Panc1 (cell line): ENCODE measurements around the gene CIAO2B. TPM values are rescaled to one million over a fixed set of nuclear protein-coding genes. Genes with fewer than 3 reads are reported as not detected.

Experiments
- ATAC-seq: fragments of 200-7000 bp; cut with Tn5 transposase; 2 replicates; pipeline ENCODE4 v1.9.1; 2020; ENCODE audit warnings: mild to moderate bottlenecking, moderate library complexity
- BruUV-seq: library from RNA; stranded (reverse); fragments of 400-500 nt; replicated peaks from 2 replicates; lab custom pipeline; 2021; lab: Mats Ljungman, UMichigan
- CTCF ChIA-PET: fragments of 300-600 bp; sonication (Branson Sonifier 250); formaldehyde crosslinking; loops from one replicate; lab custom pipeline; 2022; ENCODE audit warnings: antibody characterized with exemption; lab: Charles Lee
- POLR2A ChIA-PET: fragments of 300-600 bp; sonication (Branson Sonifier 250); formaldehyde crosslinking; loops from one replicate; lab custom pipeline; 2022; ENCODE audit warnings: antibody characterized with exemption; lab: Charles Lee
- DNase-seq: peaks from one replicate; pipeline ENCODE4 v3.0.0-alpha.2; 2010; ENCODE audit warnings: low read depth, low spot score
- H3K27ac ChIP-seq: 2 replicates; pipeline ENCODE4 v1.5.1; 2011; ENCODE audit warnings: mild to moderate bottlenecking, low read length, inconsistent platforms
- H3K27me3 ChIP-seq: fragments of 200-500 bp; sonication (Bioruptor generic); 2 replicates; pipeline ENCODE4 v1.6.0; 2014; ENCODE audit warnings: low read length, inconsistent platforms; ENCODE audit not compliant: control insufficient read depth, insufficient read depth
- H3K36me3 ChIP-seq: fragments of 200-500 bp; sonication (Bioruptor generic); 2 replicates; pipeline ENCODE4 v1.5.1; 2014; ENCODE audit warnings: inconsistent platforms, mild to moderate bottlenecking, low read length, moderate library complexity; ENCODE audit not compliant: control insufficient read depth, insufficient read depth
- H3K4me1 ChIP-seq: 2 replicates; pipeline ENCODE4 v1.5.1; 2011; ENCODE audit warnings: inconsistent platforms, mild to moderate bottlenecking, low read length, moderate library complexity; ENCODE audit not compliant: control insufficient read depth, insufficient read depth
- H3K4me3 ChIP-seq, 2 experiments: 2 replicates each; pipeline ENCODE4 v1.5.1; 2011 to 2012; ENCODE audit warnings: low read depth in 2 of 2, low read length in 2 of 2, mild to moderate bottlenecking in 2 of 2, inconsistent platforms in 1 of 2, moderate library complexity in 1 of 2
- H3K9me3 ChIP-seq: fragments of 200-500 bp; sonication (Bioruptor generic); 2 replicates; pipeline ENCODE4 v1.5.1; 2014; ENCODE audit warnings: low read depth, mild to moderate bottlenecking, inconsistent platforms, low read length, moderate library complexity; ENCODE audit not compliant: control insufficient read depth, insufficient read depth
- CTCF ChIP-seq: fragments of 450-650 bp; IDR thresholded peaks from 2 replicates; pipeline ENCODE4 v1.5.1; 2017; ENCODE audit warnings: mild to moderate bottlenecking
- POLR2AphosphoS5 ChIP-seq: IDR thresholded peaks from 2 replicates; pipeline ENCODE4 v1.6.1; 2012; ENCODE audit warnings: mild to moderate bottlenecking, low read depth, low read length, moderate library complexity
- SIN3A ChIP-seq: IDR thresholded peaks from 2 replicates; pipeline ENCODE4 v1.6.1; 2012; ENCODE audit warnings: low read depth, mild to moderate bottlenecking, low read length, moderate library complexity, borderline replicate concordance; ENCODE audit not compliant: insufficient read depth
- TCF7L2 ChIP-seq: IDR thresholded peaks from 2 replicates; pipeline ENCODE4 v1.6.1; 2011; ENCODE audit warnings: mild to moderate bottlenecking, low read depth, low read length, inconsistent platforms
- in situ Hi-C: cut with HindIII; loops from 2 replicates; pipeline ENCODE4 v1.10.0; 2016; ENCODE audit warnings: low sequenced_read_pairs, low pct_unique_long_range_greater_than_20kb
- intact Hi-C: fragments of 100-400 bp; cut with micrococcal nuclease; formaldehyde crosslinking; loops from one replicate; pipeline ENCODE4 v1.10.0; 2022; ENCODE audit not compliant: unreplicated experiment
- total RNA-seq: library from RNA; stranded (reverse); gene quantifications from one replicate; pipeline ENCODE4 v1.2.1, GENCODE V29; 2021; ENCODE audit not compliant: unreplicated experiment
- TF ChIP-seq, protein P1 (sequence below), 2 experiments: IDR thresholded peaks; 2 replicates each; pipeline ENCODE4 v1.6.1; 2011 to 2012; ENCODE audit warnings: low read depth in 2 of 2, control low read depth in 1 of 2, low read length in 1 of 2, mild to moderate bottlenecking in 1 of 2, moderate library complexity in 1 of 2; ENCODE audit not compliant: insufficient read depth in 1 of 2

Gene CIAO2B
- total RNA-seq, 1 experiment from 2014 or later, result 96.6 TPM

DNA sequence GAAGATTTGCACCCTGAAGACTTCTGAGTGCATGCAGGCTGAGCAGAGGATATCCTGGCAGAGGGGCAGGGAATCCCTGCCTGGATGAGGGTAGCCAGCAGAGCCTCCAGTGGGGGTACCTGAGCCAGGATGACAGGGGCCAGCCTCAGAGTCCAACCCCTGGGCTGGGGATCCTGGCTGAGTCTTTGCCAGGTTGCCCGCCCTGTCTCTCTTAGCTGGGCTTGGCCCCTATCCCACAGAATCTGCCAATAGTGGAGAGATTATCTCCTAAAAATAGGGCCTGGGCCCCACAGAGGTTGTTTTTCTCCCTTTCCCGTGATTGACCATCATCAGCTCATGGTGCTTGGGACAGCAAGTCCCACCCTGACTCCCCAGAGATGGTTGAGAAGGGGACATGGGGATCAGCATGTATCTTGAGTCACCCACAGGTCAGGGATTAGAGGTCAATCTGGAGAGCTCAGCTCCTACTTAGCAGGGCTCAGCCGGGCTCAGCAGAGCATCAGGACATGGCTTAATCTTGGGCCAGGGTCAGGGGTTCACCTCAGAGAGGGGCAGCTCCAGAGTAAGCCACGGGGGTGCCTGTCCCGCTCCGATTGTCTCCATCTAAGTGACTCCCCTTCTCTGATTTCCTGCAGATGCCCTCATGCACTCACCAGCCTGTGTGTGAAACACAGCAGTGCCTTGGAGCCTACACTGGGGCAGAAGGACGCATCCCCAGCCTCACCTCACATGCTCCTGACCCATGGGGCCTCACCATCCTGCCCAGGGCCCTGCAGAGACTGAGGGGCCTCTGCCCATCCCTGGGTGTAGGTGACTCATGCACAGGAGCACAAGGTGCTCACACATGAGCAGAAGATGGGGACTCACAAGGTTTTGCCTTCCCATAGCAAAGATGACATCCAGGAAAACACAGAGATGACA is 27.0 kb downstream of the CIAO2B start:
- no peaks in the 10 kb centered on the region for H3K36me3 ChIP-seq
- H3K4me1 ChIP-seq, result no peaks in the 10 kb centered on the region
- ChIA-PET CTCF (no interaction called here), POLR2A (no interaction called here)
- no peaks in the 10 kb centered on the region for H3K9me3 ChIP-seq
- DNase-seq (no peak), ATAC-seq (no peak)
- TF ChIP-seq, protein P1, sequence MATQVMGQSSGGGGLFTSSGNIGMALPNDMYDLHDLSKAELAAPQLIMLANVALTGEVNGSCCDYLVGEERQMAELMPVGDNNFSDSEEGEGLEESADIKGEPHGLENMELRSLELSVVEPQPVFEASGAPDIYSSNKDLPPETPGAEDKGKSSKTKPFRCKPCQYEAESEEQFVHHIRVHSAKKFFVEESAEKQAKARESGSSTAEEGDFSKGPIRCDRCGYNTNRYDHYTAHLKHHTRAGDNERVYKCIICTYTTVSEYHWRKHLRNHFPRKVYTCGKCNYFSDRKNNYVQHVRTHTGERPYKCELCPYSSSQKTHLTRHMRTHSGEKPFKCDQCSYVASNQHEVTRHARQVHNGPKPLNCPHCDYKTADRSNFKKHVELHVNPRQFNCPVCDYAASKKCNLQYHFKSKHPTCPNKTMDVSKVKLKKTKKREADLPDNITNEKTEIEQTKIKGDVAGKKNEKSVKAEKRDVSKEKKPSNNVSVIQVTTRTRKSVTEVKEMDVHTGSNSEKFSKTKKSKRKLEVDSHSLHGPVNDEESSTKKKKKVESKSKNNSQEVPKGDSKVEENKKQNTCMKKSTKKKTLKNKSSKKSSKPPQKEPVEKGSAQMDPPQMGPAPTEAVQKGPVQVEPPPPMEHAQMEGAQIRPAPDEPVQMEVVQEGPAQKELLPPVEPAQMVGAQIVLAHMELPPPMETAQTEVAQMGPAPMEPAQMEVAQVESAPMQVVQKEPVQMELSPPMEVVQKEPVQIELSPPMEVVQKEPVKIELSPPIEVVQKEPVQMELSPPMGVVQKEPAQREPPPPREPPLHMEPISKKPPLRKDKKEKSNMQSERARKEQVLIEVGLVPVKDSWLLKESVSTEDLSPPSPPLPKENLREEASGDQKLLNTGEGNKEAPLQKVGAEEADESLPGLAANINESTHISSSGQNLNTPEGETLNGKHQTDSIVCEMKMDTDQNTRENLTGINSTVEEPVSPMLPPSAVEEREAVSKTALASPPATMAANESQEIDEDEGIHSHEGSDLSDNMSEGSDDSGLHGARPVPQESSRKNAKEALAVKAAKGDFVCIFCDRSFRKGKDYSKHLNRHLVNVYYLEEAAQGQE (IDR thresholded peaks at IDR 0.05; ENCODE audit: insufficient read depth in 1 of 2, low read depth in 2 of 2, low read length in 1 of 2), result no peak
- TF ChIP-seq TCF7L2, result no peak
- no peak for TF ChIP-seq CTCF
- no peak for TF ChIP-seq POLR2AphosphoS5
- no peak for TF ChIP-seq SIN3A
- H3K27me3 ChIP-seq, result no peaks in the 10 kb centered on the region
- intact Hi-C loops, result no loop called here
- no TSS peak for BruUV-seq
- in situ Hi-C loops, result no loop called here
- no peak overlapping the region for H3K27ac ChIP-seq
- no peak overlapping the region for H3K4me3 ChIP-seq

- H3K27me3 ChIP-seq, result no peaks in the 10 kb centered on the region
- ATAC-seq (no peak), DNase-seq (no peak)
- H3K9me3 ChIP-seq, result no peaks in the 10 kb centered on the region
- H3K4me1 ChIP-seq, result no peaks in the 10 kb centered on the region
- no peak overlapping the region for H3K4me3 ChIP-seq
- intact Hi-C loops (no loop called here), in situ Hi-C loops (no loop called here)
- no peaks in the 10 kb centered on the region for H3K36me3 ChIP-seq
- no peak overlapping the region for H3K27ac ChIP-seq
- POLR2A ChIA-PET, result no interaction called here
- BruUV-seq, result no TSS peak
- TF ChIP-seq SIN3A (no peak), TCF7L2 (no peak), POLR2AphosphoS5 (no peak), CTCF (no peak)
- TF ChIP-seq, protein P1 (IDR thresholded peaks at IDR 0.05; ENCODE audit: insufficient read depth in 1 of 2, low read depth in 2 of 2, low read length in 1 of 2), result no peak
- CTCF ChIA-PET, result no interaction called here
Measured at GRCh38 chr16:66905633-66906539, 28.3 kb downstream of the CIAO2B start.
